ENCODE results near the gene RTL5.

- TF ChIP-seq CTCF (optimal IDR thresholded peaks at IDR 0.05 in 1 of 3, IDR thresholded peaks at IDR 0.05 in 1 of 3, conservative IDR thresholded peaks at IDR 0.05 in 1 of 3; ENCODE audit: extremely low read depth in 1 of 3, insufficient read depth in 2 of 3, low read length in 3 of 3), result no peak
- no peak for TF ChIP-seq EZH2 (IDR thresholded peaks at IDR 0.05; ENCODE audit: low read length)
These were observed 9.8 kb upstream of the RTL5 start for GRCh38 chrX:72141372-72142004.
